ENCODE data around the gene TENM3.

DNA sequence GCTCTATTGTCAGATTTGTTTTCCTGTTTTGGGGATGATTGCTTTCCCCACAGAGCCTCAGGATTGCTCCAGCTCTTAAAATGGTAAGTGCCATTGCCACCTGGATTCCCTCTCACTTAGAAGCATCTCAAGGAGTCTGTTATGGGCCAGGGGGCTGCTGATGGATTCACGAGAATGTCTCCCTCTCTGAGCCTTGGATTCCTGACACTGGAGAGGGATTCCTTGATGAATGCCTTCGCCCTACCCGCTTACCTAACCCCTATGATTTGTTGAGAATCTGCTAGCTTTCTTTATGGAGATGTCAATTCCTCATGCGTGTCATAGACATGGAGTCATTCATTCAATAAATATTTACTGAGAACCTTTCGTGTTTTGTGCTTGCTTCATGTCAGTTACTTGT, 36.9 kb upstream of the TENM3 start:
- TF ChIP-seq, protein P1, sequence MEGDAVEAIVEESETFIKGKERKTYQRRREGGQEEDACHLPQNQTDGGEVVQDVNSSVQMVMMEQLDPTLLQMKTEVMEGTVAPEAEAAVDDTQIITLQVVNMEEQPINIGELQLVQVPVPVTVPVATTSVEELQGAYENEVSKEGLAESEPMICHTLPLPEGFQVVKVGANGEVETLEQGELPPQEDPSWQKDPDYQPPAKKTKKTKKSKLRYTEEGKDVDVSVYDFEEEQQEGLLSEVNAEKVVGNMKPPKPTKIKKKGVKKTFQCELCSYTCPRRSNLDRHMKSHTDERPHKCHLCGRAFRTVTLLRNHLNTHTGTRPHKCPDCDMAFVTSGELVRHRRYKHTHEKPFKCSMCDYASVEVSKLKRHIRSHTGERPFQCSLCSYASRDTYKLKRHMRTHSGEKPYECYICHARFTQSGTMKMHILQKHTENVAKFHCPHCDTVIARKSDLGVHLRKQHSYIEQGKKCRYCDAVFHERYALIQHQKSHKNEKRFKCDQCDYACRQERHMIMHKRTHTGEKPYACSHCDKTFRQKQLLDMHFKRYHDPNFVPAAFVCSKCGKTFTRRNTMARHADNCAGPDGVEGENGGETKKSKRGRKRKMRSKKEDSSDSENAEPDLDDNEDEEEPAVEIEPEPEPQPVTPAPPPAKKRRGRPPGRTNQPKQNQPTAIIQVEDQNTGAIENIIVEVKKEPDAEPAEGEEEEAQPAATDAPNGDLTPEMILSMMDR (IDR thresholded peaks at IDR 0.05): no peak
- TF ChIP-seq ZFX (IDR thresholded peaks at IDR 0.05; ENCODE audit: borderline replicate concordance): no peak
